ENCODE results near the gene RHEBL1.

Gene RHEBL1

GRCh38 chr12:49051373-49051764 is 18.4 kb downstream of the RHEBL1 start:
- no peak overlapping the region for H2BK5ac ChIP-seq (ENCODE audit: low read length)
- no peak overlapping the region for H4K8ac ChIP-seq (ENCODE audit: low read depth, low read length)
- H2BK120ac ChIP-seq (ENCODE audit: low read depth, low read length), result no peak overlapping the region
- no peak overlapping the region for H3K18ac ChIP-seq (ENCODE audit: low read length)
- no peak overlapping the region for H2BK15ac ChIP-seq (ENCODE audit: low read length)
- H2AK5ac ChIP-seq (ENCODE audit: low read depth, low read length), result no peak overlapping the region
- peaks cover 83 to 99% of the 10 kb centered on the region in 2 donors for H3K36me3 ChIP-seq (replicated peaks in 1 of 2; ENCODE audit: control insufficient read depth in 2 of 2, insufficient read depth in 2 of 2, low read length in 2 of 2)
- H4K91ac ChIP-seq (ENCODE audit: low read depth, low read length, poor library complexity), result no peak overlapping the region
- no peak overlapping the region for H3K4me3 ChIP-seq (ENCODE audit: low read length in 2 of 2)
- peaks cover 0 to 4% of the 10 kb centered on the region in 2 donors for H3K4me1 ChIP-seq (ENCODE audit: control insufficient read depth in 2 of 2, insufficient read depth in 1 of 2, low read depth in 1 of 2, low read length in 2 of 2)
- H3K27me3 ChIP-seq (ENCODE audit: control insufficient read depth in 3 of 3, insufficient read depth in 3 of 3, low read depth in 1 of 3, low read length in 3 of 3), result no peaks in the 10 kb centered on the region
- no peak overlapping the region for H3K4ac ChIP-seq (ENCODE audit: low read length)
- WGBS, 2 donors (ENCODE audit: extremely low coverage in 2 of 2, insufficient read length in 2 of 2, insufficient replicate concordance in 1 of 2), result no CpG with 5 or more reads among the region's 18 CpGs
- H2AFZ ChIP-seq (ENCODE audit: low read length), result no peak overlapping the region
- H3K9me3 ChIP-seq (replicated peaks in 1 of 2; ENCODE audit: control insufficient read depth in 2 of 2, insufficient read depth in 1 of 2, low read depth in 1 of 2, low read length in 2 of 2), result no peaks in the 10 kb centered on the region
- H3K79me1 ChIP-seq (ENCODE audit: low read depth, low read length), result peaks cover 14% of the 10 kb centered on the region
- H3K23ac ChIP-seq (ENCODE audit: low read depth, low read length, poor library complexity), result no peak overlapping the region
- H3K27ac ChIP-seq (replicated peaks; ENCODE audit: low read length), result no peak overlapping the region
- DNase-seq (ENCODE audit: low spot score), result no peak
- no peak overlapping the region for H3K4me2 ChIP-seq (ENCODE audit: insufficient read depth, low read length, poor library complexity, severe bottlenecking)
- H2BK12ac ChIP-seq (ENCODE audit: low read length), result no peak overlapping the region
- no peak overlapping the region for H3K14ac ChIP-seq (ENCODE audit: low read length)
- H3K9ac ChIP-seq (ENCODE audit: low read depth, low read length, poor library complexity), result no peak overlapping the region

DNA sequence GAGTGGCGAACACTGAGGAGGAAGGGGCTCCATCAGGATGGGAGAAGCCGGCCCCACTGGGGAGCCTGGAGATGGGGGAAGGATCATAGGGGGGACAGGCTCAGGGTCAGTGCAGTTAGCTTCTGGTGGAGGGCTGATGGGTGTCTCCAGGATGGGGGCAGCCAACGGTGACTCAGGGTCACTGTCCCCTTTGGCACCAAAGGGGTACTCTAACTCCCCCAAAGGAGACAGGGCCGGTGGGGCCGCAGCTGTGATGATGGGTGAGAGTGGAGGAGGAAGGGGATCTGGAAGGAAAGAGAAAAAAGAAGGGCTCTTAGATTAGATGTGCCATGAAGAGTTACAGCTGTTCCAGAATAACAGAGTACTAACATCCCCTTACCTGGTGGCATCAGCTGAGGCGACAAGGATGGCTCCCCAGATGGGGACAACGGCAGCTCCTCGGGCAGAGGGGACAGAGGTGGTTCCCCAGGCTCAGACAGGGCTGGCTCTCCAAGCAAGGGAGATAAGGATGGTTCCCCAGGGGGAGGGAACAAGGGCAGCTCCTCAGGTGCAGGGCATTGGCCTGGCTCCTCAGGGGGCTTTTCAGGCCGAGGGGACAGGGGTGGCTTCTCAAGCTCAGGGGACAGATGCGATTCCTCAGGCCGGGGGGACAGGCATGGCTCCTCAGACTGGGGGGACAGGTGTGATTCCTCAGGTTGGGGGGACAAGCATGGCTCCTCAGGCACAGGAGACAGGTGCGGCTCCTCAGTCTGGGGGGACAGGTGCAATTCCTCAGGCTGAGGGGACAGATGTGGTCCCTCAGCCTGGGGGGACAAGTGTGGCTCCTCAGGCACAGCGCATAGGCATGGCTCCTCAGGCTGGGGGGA is 19.0 kb downstream of the RHEBL1 start:
- H2BK12ac ChIP-seq (ENCODE audit: low read length), result no peak overlapping the region
- WGBS, 2 donors (ENCODE audit: extremely low coverage in 2 of 2, insufficient read length in 2 of 2, insufficient replicate concordance in 1 of 2), result no CpG with 5 or more reads among the region's 13 CpGs
- no peak overlapping the region for H3K23ac ChIP-seq (ENCODE audit: low read depth, low read length, poor library complexity)
- H3K4me2 ChIP-seq (ENCODE audit: insufficient read depth, low read length, poor library complexity, severe bottlenecking), result no peak overlapping the region
- no peaks in the 10 kb centered on the region for H3K9me3 ChIP-seq (replicated peaks in 1 of 2; ENCODE audit: control insufficient read depth in 2 of 2, insufficient read depth in 1 of 2, low read depth in 1 of 2, low read length in 2 of 2)
- no peak overlapping the region for H2AK5ac ChIP-seq (ENCODE audit: low read depth, low read length)
- peaks cover 89 to 100% of the 10 kb centered on the region in 2 donors for H3K36me3 ChIP-seq (replicated peaks in 1 of 2; ENCODE audit: control insufficient read depth in 2 of 2, insufficient read depth in 2 of 2, low read length in 2 of 2)
- no peak overlapping the region for H3K4ac ChIP-seq (ENCODE audit: low read length)
- no peaks in the 10 kb centered on the region for H3K4me1 ChIP-seq (ENCODE audit: control insufficient read depth in 2 of 2, insufficient read depth in 1 of 2, low read depth in 1 of 2, low read length in 2 of 2)
- no peak overlapping the region for H4K91ac ChIP-seq (ENCODE audit: low read depth, low read length, poor library complexity)
- H3K9ac ChIP-seq (ENCODE audit: low read depth, low read length, poor library complexity), result no peak overlapping the region
- no peak overlapping the region for H2AFZ ChIP-seq (ENCODE audit: low read length)
- DNase-seq (ENCODE audit: low spot score), result no peak
- no peak overlapping the region for H2BK15ac ChIP-seq (ENCODE audit: low read length)
- no peak overlapping the region for H3K4me3 ChIP-seq (ENCODE audit: low read length in 2 of 2)
- no peak overlapping the region for H2BK120ac ChIP-seq (ENCODE audit: low read depth, low read length)
- H4K8ac ChIP-seq (ENCODE audit: low read depth, low read length), result no peak overlapping the region
- H2BK5ac ChIP-seq (ENCODE audit: low read length), result no peak overlapping the region
- H3K79me1 ChIP-seq (ENCODE audit: low read depth, low read length), result peaks cover 14% of the 10 kb centered on the region
- H3K18ac ChIP-seq (ENCODE audit: low read length), result no peak overlapping the region
- H3K27me3 ChIP-seq (ENCODE audit: control insufficient read depth in 3 of 3, insufficient read depth in 3 of 3, low read depth in 1 of 3, low read length in 3 of 3), result no peaks in the 10 kb centered on the region
- no peak overlapping the region for H3K27ac ChIP-seq (replicated peaks; ENCODE audit: low read length)
- H3K14ac ChIP-seq (ENCODE audit: low read length), result no peak overlapping the region

DNA sequence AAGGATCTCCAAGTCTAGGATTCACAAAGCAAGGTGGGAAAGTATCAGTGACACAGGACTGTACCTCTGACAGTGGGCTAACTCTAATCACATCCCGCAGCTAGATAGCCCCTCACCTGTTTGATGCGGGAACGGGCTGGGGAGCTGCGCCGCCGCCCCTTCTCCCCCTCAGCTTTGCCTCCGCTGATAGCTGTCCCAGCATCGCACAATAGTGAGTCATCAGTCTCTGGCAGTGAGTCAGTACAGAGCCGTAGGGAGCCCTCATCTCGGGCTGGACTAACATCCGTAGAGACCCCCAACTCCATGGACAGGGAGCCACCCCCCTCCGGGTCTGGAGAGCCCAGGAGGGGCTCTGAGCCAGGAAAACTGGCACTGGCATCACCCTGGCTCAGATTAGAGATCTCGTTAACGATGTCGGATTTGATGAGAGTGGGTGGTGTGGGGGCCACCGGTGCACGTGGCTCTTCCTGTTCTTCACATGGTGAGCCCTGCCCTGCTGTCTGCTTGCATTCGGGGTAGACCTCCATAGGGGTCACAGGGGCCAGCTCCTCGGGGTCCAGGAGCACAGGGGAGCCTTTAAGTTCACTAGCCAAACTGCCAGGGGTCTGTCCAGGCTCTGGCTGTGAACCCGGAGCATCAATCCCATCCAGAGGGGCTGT is 20.1 kb downstream of the RHEBL1 start:
- Histone ChIP-seq H3K36me3 (replicated peaks in 1 of 2; ENCODE audit: control insufficient read depth in 2 of 2, insufficient read depth in 2 of 2, low read length in 2 of 2) (peaks cover 89 to 100% of the 10 kb centered on the region in 2 donors), H3K27ac (replicated peaks; ENCODE audit: low read length) (no peak overlapping the region)

GRCh38 chr12:49048953-49049352 is 20.8 kb downstream of the RHEBL1 start:
- Histone ChIP-seq H2BK12ac (ENCODE audit: low read length) (no peak overlapping the region), H3K18ac (ENCODE audit: low read length) (no peak overlapping the region), H2AFZ (ENCODE audit: low read length) (no peak overlapping the region), H2BK15ac (ENCODE audit: low read length) (no peak overlapping the region), H2AK5ac (ENCODE audit: low read depth, low read length) (no peak overlapping the region), H4K91ac (ENCODE audit: low read depth, low read length, poor library complexity) (no peak overlapping the region), H2BK120ac (ENCODE audit: low read depth, low read length) (no peak overlapping the region), H3K27me3 (ENCODE audit: control insufficient read depth in 3 of 3, insufficient read depth in 3 of 3, low read depth in 1 of 3, low read length in 3 of 3) (no peaks in the 10 kb centered on the region), H3K4me2 (ENCODE audit: insufficient read depth, low read length, poor library complexity, severe bottlenecking) (no peak overlapping the region), H3K79me1 (ENCODE audit: low read depth, low read length) (peaks cover 8% of the 10 kb centered on the region), H4K8ac (ENCODE audit: low read depth, low read length) (no peak overlapping the region), H3K27ac (replicated peaks; ENCODE audit: low read length) (no peak overlapping the region), H3K9ac (ENCODE audit: low read depth, low read length, poor library complexity) (no peak overlapping the region), H3K4me1 (ENCODE audit: control insufficient read depth in 2 of 2, insufficient read depth in 1 of 2, low read depth in 1 of 2, low read length in 2 of 2) (no peaks in the 10 kb centered on the region), H3K9me3 (replicated peaks in 1 of 2; ENCODE audit: control insufficient read depth in 2 of 2, insufficient read depth in 1 of 2, low read depth in 1 of 2, low read length in 2 of 2) (no peaks in the 10 kb centered on the region), H3K14ac (ENCODE audit: low read length) (no peak overlapping the region), H3K4ac (ENCODE audit: low read length) (no peak overlapping the region), H3K23ac (ENCODE audit: low read depth, low read length, poor library complexity) (no peak overlapping the region), H3K4me3 (ENCODE audit: low read length in 2 of 2) (no peak overlapping the region), H2BK5ac (ENCODE audit: low read length) (no peak overlapping the region), H3K36me3 (replicated peaks in 1 of 2; ENCODE audit: control insufficient read depth in 2 of 2, insufficient read depth in 2 of 2, low read length in 2 of 2) (peaks cover 88 to 100% of the 10 kb centered on the region in 2 donors)
- no CpG with 5 or more reads among the region's 10 CpGs for WGBS, 2 donors (ENCODE audit: extremely low coverage in 2 of 2, insufficient read length in 2 of 2, insufficient replicate concordance in 1 of 2)
- DNase-seq (ENCODE audit: low spot score), result no peak

More for the DNA sequence above, 20.1 kb downstream of the RHEBL1 start:
- Histone ChIP-seq H3K79me1 (ENCODE audit: low read depth, low read length) (peaks cover 7% of the 10 kb centered on the region), H3K4me2 (ENCODE audit: insufficient read depth, low read length, poor library complexity, severe bottlenecking) (no peak overlapping the region), H2BK120ac (ENCODE audit: low read depth, low read length) (no peak overlapping the region), H2AK5ac (ENCODE audit: low read depth, low read length) (no peak overlapping the region), H3K9me3 (replicated peaks in 1 of 2; ENCODE audit: control insufficient read depth in 2 of 2, insufficient read depth in 1 of 2, low read depth in 1 of 2, low read length in 2 of 2) (no peaks in the 10 kb centered on the region), H2AFZ (ENCODE audit: low read length) (no peak overlapping the region), H4K8ac (ENCODE audit: low read depth, low read length) (no peak overlapping the region), H3K4me1 (ENCODE audit: control insufficient read depth in 2 of 2, insufficient read depth in 1 of 2, low read depth in 1 of 2, low read length in 2 of 2) (no peaks in the 10 kb centered on the region), H2BK5ac (ENCODE audit: low read length) (no peak overlapping the region), H3K4ac (ENCODE audit: low read length) (no peak overlapping the region), H3K23ac (ENCODE audit: low read depth, low read length, poor library complexity) (peak overlapping the region; percentile 44), H3K9ac (ENCODE audit: low read depth, low read length, poor library complexity) (no peak overlapping the region), H3K18ac (ENCODE audit: low read length) (no peak overlapping the region), H2BK15ac (ENCODE audit: low read length) (no peak overlapping the region), H3K27me3 (ENCODE audit: control insufficient read depth in 3 of 3, insufficient read depth in 3 of 3, low read depth in 1 of 3, low read length in 3 of 3) (no peaks in the 10 kb centered on the region), H3K14ac (ENCODE audit: low read length) (no peak overlapping the region), H2BK12ac (ENCODE audit: low read length) (no peak overlapping the region), H4K91ac (ENCODE audit: low read depth, low read length, poor library complexity) (no peak overlapping the region), H3K4me3 (ENCODE audit: low read length in 2 of 2) (no peak overlapping the region)
- WGBS, 2 donors (ENCODE audit: extremely low coverage in 2 of 2, insufficient read length in 2 of 2, insufficient replicate concordance in 1 of 2), result no CpG with 5 or more reads among the region's 20 CpGs
- no peak for DNase-seq (ENCODE audit: low spot score)
